Activated CD8-positive, alpha-beta T cell treated with anti-CD3 and anti-CD28 coated beads for 36 hours (primary cell): ENCODE measurements around the gene TPM3. TPM values are rescaled to one million over a fixed set of nuclear protein-coding genes. Genes with fewer than 3 reads are reported as not detected.
A peak's percentile ranks its signal among the peaks of the same experiment; 100 is the strongest.

Source experiments
- ATAC-seq: fragments of 200-7000 bp; cut with Tn5 transposase; one replicate; pipeline ENCODE4 v1.10.0; 2021; ENCODE audit warnings: mild to moderate bottlenecking, moderate library complexity
- CTCF ChIA-PET: fragments of 350-600 bp; sonication (Branson Sonifier 250); formaldehyde crosslinking; loops from one replicate; lab custom pipeline; 2021; ENCODE audit warnings: antibody characterized with exemption; lab: Charles Lee
- POLR2A ChIA-PET: fragments of 350-600 bp; sonication (Branson Sonifier 250); formaldehyde crosslinking; loops from one replicate; lab custom pipeline; 2021; ENCODE audit warnings: antibody characterized with exemption; lab: Charles Lee
- DNase-seq: peaks from one replicate; pipeline ENCODE4 v3.0.0-alpha.2; 2020
- H3K27ac Mint-ChIP-seq: one replicate; pipeline ENCODE4 v1.8.0; 2021; ENCODE audit warnings: mild to moderate bottlenecking, mixed read lengths
- H3K27me3 Mint-ChIP-seq: one replicate; pipeline ENCODE4 v1.8.0; 2021; ENCODE audit warnings: mixed read lengths
- H3K36me3 Mint-ChIP-seq: one replicate; pipeline ENCODE4 v1.8.0; 2021; ENCODE audit warnings: low read depth, mixed read lengths
- H3K4me1 Mint-ChIP-seq: one replicate; pipeline ENCODE4 v1.8.0; 2021; ENCODE audit warnings: low read depth, mixed read lengths
- H3K4me3 Mint-ChIP-seq: one replicate; pipeline ENCODE4 v1.8.0; 2021; ENCODE audit warnings: mild to moderate bottlenecking, moderate library complexity, mixed read lengths
- H3K9me3 Mint-ChIP-seq: one replicate; pipeline ENCODE4 v1.8.0; 2021; ENCODE audit warnings: mixed read lengths
- CTCF ChIP-seq: fragments of 200-600 bp; IDR thresholded peaks from one replicate; pipeline ENCODE4 v1.8.0; 2022; ENCODE audit warnings: antibody characterized with exemption, mild to moderate bottlenecking
- intact Hi-C: fragments of 100-400 bp; cut with micrococcal nuclease; formaldehyde crosslinking; loops from one replicate; pipeline ENCODE4 v1.10.0; 2022
- microRNA-seq: library from miRNA; unstranded; fragments of <30 nt; microRNA quantifications from one replicate; pipeline ENCODE4 v1.2.0, GENCODE V29; 2022; ENCODE audit warnings: borderline microRNAs expressed, borderline replicate concordance
- total RNA-seq, 2 experiments: library from RNA; stranded (reverse); gene quantifications; one replicate each; pipeline ENCODE4 v1.2.3, GENCODE V29; 2021

TPM3 gene
- total RNA-seq, 2 experiments from 2014 or later: 591 to 597 TPM

GRCh38 chr1:154117642-154118041 lies 74.3 kb downstream of the TPM3 start:
- peaks cover 8% of the 10 kb centered on the region for H3K4me1 Mint-ChIP-seq
- intact Hi-C loops: no loop called here
- TF ChIP-seq CTCF: no peak
- no peaks in the 10 kb centered on the region for H3K36me3 Mint-ChIP-seq
- H3K27me3 Mint-ChIP-seq: no peaks in the 10 kb centered on the region
- ChIA-PET POLR2A (no interaction called here), CTCF (interaction anchor here (1.6 kb wide), 1 partner anchor 11 kb away, joined by 3 read pairs; no protein-coding TSS in a partner anchor)
- no peaks in the 10 kb centered on the region for H3K9me3 Mint-ChIP-seq
- DNase-seq (no peak), ATAC-seq (no peak)
- H3K27ac Mint-ChIP-seq: no peak overlapping the region
- H3K4me3 Mint-ChIP-seq: no peak overlapping the region

GRCh38 chr1:154115180-154115579 lies 76.7 kb downstream of the TPM3 start:
- peaks cover 8% of the 10 kb centered on the region for H3K4me1 Mint-ChIP-seq
- ChIA-PET CTCF (no interaction called here), POLR2A (no interaction called here)
- no peak overlapping the region for H3K4me3 Mint-ChIP-seq
- H3K27me3 Mint-ChIP-seq: no peaks in the 10 kb centered on the region
- TF ChIP-seq CTCF: no peak
- ATAC-seq: no peak
- intact Hi-C loops: no loop called here
- H3K9me3 Mint-ChIP-seq: no peaks in the 10 kb centered on the region
- H3K27ac Mint-ChIP-seq: no peak overlapping the region
- no peak for DNase-seq
- no peaks in the 10 kb centered on the region for H3K36me3 Mint-ChIP-seq

Small RNA genes lying within 50 kb of the gene (microRNA-seq; reads per million reads assigned to microRNA genes)
- gene MIR190B: 14.2 reads per million, percentile 40 among the genes with 10 or more reads in this experiment

Other genes starting within 250 kb of the TPM3 start
- 100 to 1,000 TPM; 102 to 107 TPM for gene DENND4B, start 245.4 kb downstream of the TPM3 start, total RNA-seq
- gene CRTC2, start 233.5 kb downstream of the TPM3 start, total RNA-seq: 10 to 100 TPM; 67.3 to 71.8 TPM
- 10 to 100 TPM; 40.3 to 42.2 TPM for gene SLC39A1, start 228.6 kb downstream of the TPM3 start, total RNA-seq
- 1 to 10 TPM; 8.3 to 8.8 TPM for gene CREB3L4, start 224.2 kb downstream of the TPM3 start, total RNA-seq
- gene JTB, start 214.4 kb downstream of the TPM3 start, total RNA-seq: 100 to 1,000 TPM; 151 to 153 TPM
- gene RAB13, start 205.8 kb downstream of the TPM3 start, total RNA-seq: 10 to 100 TPM; 41.7 to 45.6 TPM
- 1,000 to 10,000 TPM; 1,638 to 1,644 TPM for gene RPS27, start 201.3 kb downstream of the TPM3 start, total RNA-seq
- under 1 TPM in 1 of 2 experiments, not detected in 1; 0.07 TPM for gene NUP210L, start 37.0 kb downstream of the TPM3 start, total RNA-seq
- gene CFAP141, start 14.2 kb upstream of the TPM3 start, total RNA-seq: not detected
- 100 to 1,000 TPM; 183 to 195 TPM for gene UBAP2L, start 28.9 kb upstream of the TPM3 start, total RNA-seq
- gene HAX1, start 80.5 kb upstream of the TPM3 start, total RNA-seq: 100 to 1,000 TPM; 163 to 170 TPM
- under 1 TPM in 1 of 2 experiments, not detected in 1; 0.14 TPM for gene AQP10, start 129.0 kb upstream of the TPM3 start, total RNA-seq
- 10 to 100 TPM; 52.2 to 54.7 TPM for gene ATP8B2, start 133.4 kb upstream of the TPM3 start, total RNA-seq
- gene IL6R, start 213.2 kb upstream of the TPM3 start, total RNA-seq: 1 to 10 TPM; 2.2 to 2.5 TPM